GM12878 (cell line): ENCODE results near the gene ARID4B. TPM values are rescaled to one million over a fixed set of nuclear protein-coding genes. Genes with fewer than 3 reads are reported as not detected.

ENCODE experiments used
- ATF7 ChIP-seq: fragments of 450-650 bp; IDR thresholded peaks from 2 replicates; pipeline ENCODE4 v1.6.1; 2016; ENCODE audit warnings: low read depth, mild to moderate bottlenecking
- BACH1 ChIP-seq: fragments of 450-650 bp; IDR thresholded peaks from 2 replicates; pipeline ENCODE4 v1.6.1; 2017; ENCODE audit warnings: mild to moderate bottlenecking, borderline replicate concordance
- FOXK2 ChIP-seq: fragments of 450-650 bp; IDR thresholded peaks from 2 replicates; pipeline ENCODE4 v1.6.1; 2017; ENCODE audit warnings: mild to moderate bottlenecking, moderate library complexity
- MEF2B ChIP-seq: fragments of 450-650 bp; IDR thresholded peaks from 2 replicates; pipeline ENCODE4 v1.6.1; 2018; ENCODE audit warnings: mild to moderate bottlenecking, moderate library complexity; ENCODE audit not compliant: partially characterized antibody, poor library complexity, severe bottlenecking
- MLLT1 ChIP-seq: fragments of 450-650 bp; IDR thresholded peaks from 2 replicates; pipeline ENCODE4 v1.6.1; 2016; ENCODE audit warnings: mild to moderate bottlenecking
- MYB ChIP-seq: fragments of 150-350 bp; IDR thresholded peaks from 2 replicates; pipeline ENCODE4 v1.6.1; 2014; ENCODE audit warnings: mild to moderate bottlenecking, low read depth, low read length, borderline replicate concordance
- PRDM15 ChIP-seq: fragments of 450-650 bp; formaldehyde crosslinking; IDR thresholded peaks from 2 replicates; pipeline ENCODE4 v1.4.0; 2020; ENCODE audit warnings: mild to moderate bottlenecking, moderate library complexity
- RCOR1 ChIP-seq: conservative IDR thresholded peaks from 2 replicates; pipeline ENCODE4 v1.6.1; 2012; ENCODE audit warnings: low read depth, low read length, improper control_type of control experiment
- ZNF274 ChIP-seq: IDR thresholded peaks from one replicate; pipeline ENCODE4 v1.8.0; 2011; ENCODE audit not compliant: insufficient read length, insufficient read depth
- polyA plus RNA-seq, 11 experiments: library from polyadenylated mRNA; depleted of rRNA in 4 of 11; unstranded in 6 of 11; stranded (reverse) in 5 of 11; fragments of >200 nt; fragmentation: Nextera tagmentation in 4 of 11; fragmentation: Illumina TruSeq in 1 of 11; extraction: Ambion mirVana in 4 of 11; extraction: Trizol in 1 of 11; gene quantifications; 1 replicate in 1 of 11; 2 replicates in 10 of 11; pipeline versions ENCODE4 v1.2.1 to v1.2.3, GENCODE V29; 2011 to 2016; ENCODE audit warnings: inconsistent platforms in 2 of 11, missing spikeins in 2 of 11, low read depth in 1 of 11
- total RNA-seq, 4 experiments: library from RNA; depleted of rRNA in 3 of 4; stranded (reverse); fragments of >200 nt in 3 of 4; fragmentation: Illumina TruSeq in 1 of 4; extraction: Trizol in 1 of 4; gene quantifications; 2 replicates each; pipeline versions ENCODE4 v1.2.1 to v1.2.3, GENCODE V29; 2013 to 2021
- TF ChIP-seq, protein P1 (sequence below): fragments of 450-650 bp; IDR thresholded peaks from 2 replicates; pipeline ENCODE4 v1.6.1; 2017; ENCODE audit warnings: mild to moderate bottlenecking, moderate library complexity

The ARID4B gene
- total and polyA plus RNA-seq, 10 of the 15 experiments (the other 5 are each of a cell fraction or from before 2014, with no cell fraction given) = 13.6 to 39.1 (median 28.0) TPM

GRCh38 chr1:235157150-235157549 lies 170.8 kb downstream of the ARID4B start (continued):
- TF ChIP-seq, protein P1, sequence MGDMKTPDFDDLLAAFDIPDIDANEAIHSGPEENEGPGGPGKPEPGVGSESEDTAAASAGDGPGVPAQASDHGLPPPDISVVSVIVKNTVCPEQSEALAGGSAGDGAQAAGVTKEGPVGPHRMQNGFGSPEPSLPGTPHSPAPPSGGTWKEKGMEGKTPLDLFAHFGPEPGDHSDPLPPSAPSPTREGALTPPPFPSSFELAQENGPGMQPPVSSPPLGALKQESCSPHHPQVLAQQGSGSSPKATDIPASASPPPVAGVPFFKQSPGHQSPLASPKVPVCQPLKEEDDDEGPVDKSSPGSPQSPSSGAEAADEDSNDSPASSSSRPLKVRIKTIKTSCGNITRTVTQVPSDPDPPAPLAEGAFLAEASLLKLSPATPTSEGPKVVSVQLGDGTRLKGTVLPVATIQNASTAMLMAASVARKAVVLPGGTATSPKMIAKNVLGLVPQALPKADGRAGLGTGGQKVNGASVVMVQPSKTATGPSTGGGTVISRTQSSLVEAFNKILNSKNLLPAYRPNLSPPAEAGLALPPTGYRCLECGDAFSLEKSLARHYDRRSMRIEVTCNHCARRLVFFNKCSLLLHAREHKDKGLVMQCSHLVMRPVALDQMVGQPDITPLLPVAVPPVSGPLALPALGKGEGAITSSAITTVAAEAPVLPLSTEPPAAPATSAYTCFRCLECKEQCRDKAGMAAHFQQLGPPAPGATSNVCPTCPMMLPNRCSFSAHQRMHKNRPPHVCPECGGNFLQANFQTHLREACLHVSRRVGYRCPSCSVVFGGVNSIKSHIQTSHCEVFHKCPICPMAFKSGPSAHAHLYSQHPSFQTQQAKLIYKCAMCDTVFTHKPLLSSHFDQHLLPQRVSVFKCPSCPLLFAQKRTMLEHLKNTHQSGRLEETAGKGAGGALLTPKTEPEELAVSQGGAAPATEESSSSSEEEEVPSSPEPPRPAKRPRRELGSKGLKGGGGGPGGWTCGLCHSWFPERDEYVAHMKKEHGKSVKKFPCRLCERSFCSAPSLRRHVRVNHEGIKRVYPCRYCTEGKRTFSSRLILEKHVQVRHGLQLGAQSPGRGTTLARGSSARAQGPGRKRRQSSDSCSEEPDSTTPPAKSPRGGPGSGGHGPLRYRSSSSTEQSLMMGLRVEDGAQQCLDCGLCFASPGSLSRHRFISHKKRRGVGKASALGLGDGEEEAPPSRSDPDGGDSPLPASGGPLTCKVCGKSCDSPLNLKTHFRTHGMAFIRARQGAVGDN = no peak
- TF ChIP-seq RCOR1 = no peak
- no peak for TF ChIP-seq ATF7
- TF ChIP-seq PRDM15 (CRISPR knock-in tag) = no peak
- TF ChIP-seq BACH1 = no peak
- no peak for TF ChIP-seq ZNF274
- TF ChIP-seq MEF2B = no peak
- TF ChIP-seq MLLT1 = no peak
- TF ChIP-seq FOXK2 = no peak
- TF ChIP-seq MYB = no peak
